ENCODE results near the gene MAN1C1. TPM values are rescaled to one million over a fixed set of nuclear protein-coding genes. Genes with fewer than 3 reads are reported as not detected.

The MAN1C1 gene
- total RNA-seq, 2 donors from 2014 or later = 22.8 to 34.4 TPM

DNA sequence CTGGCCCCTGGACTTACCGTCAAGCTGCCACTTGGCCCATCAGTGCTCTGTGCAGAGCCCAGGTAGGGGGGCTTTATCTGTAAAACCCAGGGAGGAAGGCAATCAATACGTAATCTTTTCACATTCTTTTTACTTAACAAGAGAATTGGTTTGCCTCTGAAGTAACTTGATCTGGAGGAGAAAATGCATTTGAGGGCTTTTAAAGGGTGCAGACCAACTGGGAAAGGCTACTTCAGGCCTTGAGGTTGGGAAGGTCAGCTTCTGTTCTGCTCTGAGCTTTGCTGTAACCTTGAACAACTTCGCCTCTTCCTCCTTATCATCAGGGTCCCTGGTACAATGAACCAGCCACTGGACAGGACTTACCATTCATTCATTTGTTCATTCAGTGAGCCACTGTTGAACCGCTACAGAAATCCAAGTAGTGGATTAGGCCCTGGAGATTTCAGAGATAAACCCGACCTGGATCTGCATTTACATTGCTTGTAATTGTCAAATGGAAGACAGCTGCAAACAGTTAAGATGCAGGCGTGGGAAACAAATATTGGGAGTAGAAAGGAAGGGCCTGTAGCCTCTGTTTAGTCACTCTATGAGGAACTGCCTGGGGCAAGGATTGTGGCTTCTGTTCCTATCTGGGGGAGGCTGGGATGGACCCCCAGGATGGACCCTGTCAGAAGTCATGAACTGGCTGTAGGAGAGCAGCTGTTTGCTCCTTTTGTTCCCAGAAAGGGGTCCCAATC, 90.9 kb downstream of the MAN1C1 start:
- intact Hi-C loops (cut with DNase I) = no loop called here
- DNase-seq (ENCODE audit: low spot score) = no peak
- no peaks in the 10 kb centered on the region for H3K36me3 ChIP-seq
- no peak overlapping the region for H3K27ac ChIP-seq
- H3K4me3 ChIP-seq = no peak overlapping the region
- 59% methylated on average over 6 of the region's 6 CpGs for WGBS
- H3K9me3 ChIP-seq = no peaks in the 10 kb centered on the region
- no peaks in the 10 kb centered on the region for H3K27me3 ChIP-seq (replicated peaks; ENCODE audit: insufficient read depth)
- H3K4me1 ChIP-seq (replicated peaks) = no peaks in the 10 kb centered on the region
- TF ChIP-seq, protein P1, sequence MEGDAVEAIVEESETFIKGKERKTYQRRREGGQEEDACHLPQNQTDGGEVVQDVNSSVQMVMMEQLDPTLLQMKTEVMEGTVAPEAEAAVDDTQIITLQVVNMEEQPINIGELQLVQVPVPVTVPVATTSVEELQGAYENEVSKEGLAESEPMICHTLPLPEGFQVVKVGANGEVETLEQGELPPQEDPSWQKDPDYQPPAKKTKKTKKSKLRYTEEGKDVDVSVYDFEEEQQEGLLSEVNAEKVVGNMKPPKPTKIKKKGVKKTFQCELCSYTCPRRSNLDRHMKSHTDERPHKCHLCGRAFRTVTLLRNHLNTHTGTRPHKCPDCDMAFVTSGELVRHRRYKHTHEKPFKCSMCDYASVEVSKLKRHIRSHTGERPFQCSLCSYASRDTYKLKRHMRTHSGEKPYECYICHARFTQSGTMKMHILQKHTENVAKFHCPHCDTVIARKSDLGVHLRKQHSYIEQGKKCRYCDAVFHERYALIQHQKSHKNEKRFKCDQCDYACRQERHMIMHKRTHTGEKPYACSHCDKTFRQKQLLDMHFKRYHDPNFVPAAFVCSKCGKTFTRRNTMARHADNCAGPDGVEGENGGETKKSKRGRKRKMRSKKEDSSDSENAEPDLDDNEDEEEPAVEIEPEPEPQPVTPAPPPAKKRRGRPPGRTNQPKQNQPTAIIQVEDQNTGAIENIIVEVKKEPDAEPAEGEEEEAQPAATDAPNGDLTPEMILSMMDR (IDR thresholded peaks at IDR 0.05) = no peak
- TF ChIP-seq POLR2A (IDR thresholded peaks at IDR 0.05) (no peak), POLR2AphosphoS5 (IDR thresholded peaks at IDR 0.05) (no peak)

DNA sequence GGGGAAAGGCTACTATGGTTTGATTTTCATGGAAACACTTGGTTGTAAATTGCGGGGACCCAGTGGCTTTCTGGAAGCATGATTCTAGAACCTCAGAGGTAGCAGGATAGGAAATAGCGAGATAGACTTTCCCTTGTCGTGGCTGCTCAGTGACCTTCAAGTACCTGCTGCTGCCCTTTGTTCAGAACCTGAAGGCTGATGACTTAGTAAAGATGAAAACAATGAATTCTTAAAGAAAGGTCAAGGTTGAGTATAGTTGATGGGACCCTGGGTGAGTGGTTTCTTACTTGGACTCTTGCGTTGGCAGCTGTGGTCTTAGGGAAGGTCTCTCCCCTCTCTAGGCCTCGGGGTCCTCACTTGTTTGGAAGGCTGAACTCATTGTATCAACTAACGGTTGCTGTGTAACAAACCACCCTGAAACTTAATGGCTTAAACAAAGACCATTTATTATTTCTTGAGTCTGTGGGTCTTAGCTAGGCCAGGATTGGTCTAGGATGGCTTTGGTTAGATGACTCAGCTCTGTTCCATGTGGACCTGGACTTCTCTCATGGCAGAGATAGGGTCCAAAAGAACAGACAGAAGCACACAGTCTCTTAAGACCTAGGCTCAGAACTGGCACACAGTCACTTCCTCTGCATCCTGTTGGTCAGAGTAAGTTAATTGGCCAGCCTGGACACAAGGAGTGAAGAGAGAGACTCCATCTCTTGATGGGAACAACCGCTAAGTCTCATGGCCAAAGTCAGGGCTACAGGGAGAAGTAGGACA, 94.2 kb downstream of the MAN1C1 start:
- Histone ChIP-seq H3K36me3 (no peaks in the 10 kb centered on the region), H3K4me1 (replicated peaks) (no peaks in the 10 kb centered on the region), H3K27ac (no peak overlapping the region), H3K27me3 (replicated peaks; ENCODE audit: insufficient read depth) (no peaks in the 10 kb centered on the region), H3K9me3 (no peaks in the 10 kb centered on the region), H3K4me3 (no peak overlapping the region)
- intact Hi-C loops (cut with DNase I) = no loop called here
- no peak for DNase-seq (ENCODE audit: low spot score)
- TF ChIP-seq POLR2AphosphoS5 (IDR thresholded peaks at IDR 0.05) (no peak), POLR2A (IDR thresholded peaks at IDR 0.05) (no peak)
- over 99% methylated on average over 7 of the region's 7 CpGs for WGBS

DNA sequence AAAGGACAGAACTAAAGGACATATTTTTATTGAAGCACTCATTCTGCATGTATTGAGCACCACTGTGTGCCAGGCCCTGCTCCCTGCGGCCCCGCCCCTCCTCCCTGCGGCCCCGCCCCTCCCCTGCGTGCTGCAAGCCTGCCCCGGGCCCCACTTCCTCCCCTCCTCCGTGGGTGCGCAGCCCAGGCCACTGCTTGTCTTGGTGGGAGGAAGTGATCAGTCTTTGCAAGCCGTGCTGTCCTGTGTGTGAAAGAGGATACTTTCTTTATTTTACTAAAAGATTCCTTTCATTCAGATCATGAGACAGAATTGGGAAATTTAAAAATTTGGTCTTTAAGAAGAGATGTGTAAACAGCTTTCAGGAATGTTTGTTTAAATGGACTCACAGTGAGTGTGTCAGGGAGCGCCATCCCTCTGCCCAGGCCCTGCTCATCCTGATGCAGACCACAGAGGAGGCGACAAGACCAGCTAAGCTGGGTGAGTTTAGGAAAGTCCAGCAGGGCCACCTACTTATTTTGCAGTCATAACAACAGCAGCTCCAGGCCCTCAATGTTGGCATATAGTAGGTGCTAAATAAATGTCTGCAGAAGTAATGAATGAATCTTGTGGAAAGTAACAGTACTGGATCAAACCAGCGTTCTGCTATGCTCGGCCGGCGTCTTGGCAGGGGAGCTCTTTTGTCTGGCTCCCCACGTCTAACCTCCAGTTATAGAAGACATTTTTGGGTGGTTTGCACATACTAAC, 95.1 kb downstream of the MAN1C1 start:
- Histone ChIP-seq H3K27me3 (replicated peaks; ENCODE audit: insufficient read depth) (no peaks in the 10 kb centered on the region), H3K4me3 (no peak overlapping the region), H3K36me3 (no peaks in the 10 kb centered on the region), H3K27ac (no peak overlapping the region), H3K9me3 (no peaks in the 10 kb centered on the region), H3K4me1 (replicated peaks) (no peaks in the 10 kb centered on the region)
- no peak for DNase-seq (ENCODE audit: low spot score)
- intact Hi-C loops (cut with DNase I) = no loop called here
- 57% methylated on average over 16 of the region's 16 CpGs for WGBS
- TF ChIP-seq, protein P1 (IDR thresholded peaks at IDR 0.05) = no peak
- no peak for TF ChIP-seq POLR2AphosphoS5 (IDR thresholded peaks at IDR 0.05)
- TF ChIP-seq POLR2A (IDR thresholded peaks at IDR 0.05) = no peak

DNA sequence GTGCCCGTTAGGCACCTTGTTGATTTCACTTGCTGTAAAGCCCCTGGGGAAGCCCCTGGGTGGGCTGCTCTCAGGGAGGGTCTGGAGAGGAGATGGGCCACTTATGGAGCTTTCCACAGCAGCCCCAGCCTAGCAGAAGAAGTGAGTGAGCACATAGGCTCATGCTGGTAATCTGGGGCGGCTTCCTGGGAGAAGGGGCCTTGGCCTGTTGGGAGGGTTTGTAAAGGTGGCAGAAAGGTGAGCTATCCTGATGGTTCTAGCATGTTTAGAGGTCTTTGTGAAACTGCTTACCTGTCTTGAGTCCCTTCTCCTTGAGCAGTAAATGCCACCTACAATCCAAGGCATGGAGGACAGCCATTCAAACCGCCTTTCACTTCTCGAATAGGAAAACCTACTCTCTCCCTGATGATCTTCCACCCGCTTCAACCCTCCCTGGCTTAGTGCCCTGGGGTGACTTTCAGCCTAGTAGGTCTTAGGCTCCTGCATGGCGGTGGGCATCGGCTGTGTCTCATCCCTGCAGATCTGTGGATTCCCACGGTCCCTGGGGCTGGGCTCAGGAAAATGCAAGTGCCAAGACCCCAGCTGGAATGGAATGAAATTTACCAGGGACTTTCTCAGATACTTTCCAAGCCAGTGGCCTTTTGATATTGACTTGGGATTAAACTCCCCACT, 95.8 kb downstream of the MAN1C1 start:
- Histone ChIP-seq H3K27ac (no peak overlapping the region), H3K4me3 (no peak overlapping the region), H3K4me1 (replicated peaks) (no peaks in the 10 kb centered on the region), H3K9me3 (no peaks in the 10 kb centered on the region), H3K36me3 (no peaks in the 10 kb centered on the region), H3K27me3 (replicated peaks; ENCODE audit: insufficient read depth) (no peaks in the 10 kb centered on the region)
- intact Hi-C loops (cut with DNase I) = no loop called here
- TF ChIP-seq POLR2A (IDR thresholded peaks at IDR 0.05) = no peak
- no peak for TF ChIP-seq POLR2AphosphoS5 (IDR thresholded peaks at IDR 0.05)
- TF ChIP-seq, protein P1 (IDR thresholded peaks at IDR 0.05) = no peak
- no peak for DNase-seq (ENCODE audit: low spot score)
- 98% methylated on average over 8 of the region's 8 CpGs for WGBS

DNA sequence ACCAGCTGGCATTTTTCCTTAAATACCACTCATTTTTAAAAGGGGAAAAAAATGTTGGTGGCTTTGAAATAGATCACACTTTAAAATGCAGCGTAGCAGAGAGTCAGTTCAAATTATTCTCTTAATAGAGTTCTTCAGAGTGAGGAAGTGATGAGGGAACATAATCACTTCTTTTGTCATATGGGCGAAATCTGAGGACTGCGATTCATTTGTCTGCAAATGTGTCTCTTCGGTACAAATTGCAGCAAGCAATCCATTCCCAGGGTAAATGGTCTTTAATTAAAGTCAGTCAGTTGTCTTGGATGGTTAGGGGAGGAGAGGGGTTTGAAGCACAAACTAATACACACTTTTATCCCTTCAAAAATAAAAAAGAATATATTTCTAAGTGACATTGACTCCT, 97.4 kb downstream of the MAN1C1 start:
- H3K9me3 ChIP-seq = no peaks in the 10 kb centered on the region
- no peak overlapping the region for H3K27ac ChIP-seq
- intact Hi-C loops (cut with DNase I) = no loop called here
- TF ChIP-seq POLR2A (IDR thresholded peaks at IDR 0.05) (no peak), POLR2AphosphoS5 (IDR thresholded peaks at IDR 0.05) (no peak)
- TF ChIP-seq, protein P1 (IDR thresholded peaks at IDR 0.05) = no peak
- no peaks in the 10 kb centered on the region for H3K27me3 ChIP-seq (replicated peaks; ENCODE audit: insufficient read depth)
- 74% methylated on average over 4 of the region's 4 CpGs for WGBS
- H3K4me1 ChIP-seq (replicated peaks) = no peaks in the 10 kb centered on the region
- no peaks in the 10 kb centered on the region for H3K36me3 ChIP-seq
- H3K4me3 ChIP-seq = no peak overlapping the region
- DNase-seq (ENCODE audit: low spot score) = no peak
